Common myeloid progenitor, CD34-positive (primary cell): ENCODE measurements around the gene TRMU.
"Not testable (repeated sequence)": the region's sequence is repeated elsewhere in the genome, so short reads cannot be mapped to it uniquely, and the experiment has no call there.

Experiments used
- CTCF ChIA-PET: fragments of 350-600 bp; sonication (Branson Sonifier 250); formaldehyde crosslinking; loops from one replicate; lab custom pipeline; 2021; ENCODE audit warnings: antibody characterized with exemption; lab: Charles Lee
- POLR2A ChIA-PET: fragments of 350-600 bp; sonication (Branson Sonifier 250); formaldehyde crosslinking; loops from one replicate; lab custom pipeline; 2021; ENCODE audit warnings: antibody characterized with exemption; lab: Charles Lee
- DNase-seq, 3 donors: peaks; one replicate each; pipeline versions ENCODE4 v3.0.0 to v3.0.0-alpha.2; 2013
- H3K27ac ChIP-seq, 2 experiments: 1 replicate in 1 of 2; 2 replicates in 1 of 2; pipeline ENCODE4 v1.7.0; 2013; ENCODE audit warnings: inconsistent platforms in 2 of 2, low read length in 2 of 2, mild to moderate bottlenecking in 2 of 2, low read depth in 1 of 2, moderate library complexity in 1 of 2; ENCODE audit not compliant: severe bottlenecking in 2 of 2, insufficient read depth in 1 of 2, poor library complexity in 1 of 2
- H3K27me3 ChIP-seq, 5 experiments: replicated peaks in 2 of 5; 1 replicate in 3 of 5; 2 replicates in 2 of 5; pipeline versions ENCODE4 v1.6.1 to v1.7.0; 2013; ENCODE audit warnings: low read length in 4 of 5, mild to moderate bottlenecking in 2 of 5, moderate library complexity in 2 of 5, inconsistent platforms in 1 of 5; ENCODE audit not compliant: insufficient read depth in 5 of 5, control insufficient read depth in 4 of 5
- H3K36me3 ChIP-seq, 4 experiments: 1 replicate in 2 of 4; 2 replicates in 2 of 4; pipeline versions ENCODE4 v1.6.1 to v1.7.0; 2013; ENCODE audit warnings: low read length in 3 of 4, control low read depth in 1 of 4, mild to moderate bottlenecking in 1 of 4; ENCODE audit not compliant: control insufficient read depth in 4 of 4, insufficient read depth in 4 of 4
- H3K4me1 ChIP-seq, 4 experiments: 1 replicate in 3 of 4; 2 replicates in 1 of 4; pipeline versions ENCODE4 v1.6.1 to v1.7.1; 2013; ENCODE audit warnings: low read length in 3 of 4, mild to moderate bottlenecking in 3 of 4, control low read depth in 1 of 4, inconsistent platforms in 1 of 4, moderate library complexity in 1 of 4; ENCODE audit not compliant: control insufficient read depth in 4 of 4, insufficient read depth in 4 of 4; ENCODE audit errors: control extremely low read depth in 1 of 4
- H3K4me3 ChIP-seq, 7 experiments: 1 replicate in 4 of 7; 2 replicates in 3 of 7; pipeline versions ENCODE4 v1.5.1 to v1.7.0; 2013; ENCODE audit warnings: mild to moderate bottlenecking in 7 of 7, low read length in 6 of 7, moderate library complexity in 6 of 7, inconsistent platforms in 2 of 7, low read depth in 2 of 7, control low read depth in 1 of 7; ENCODE audit not compliant: insufficient read depth in 4 of 7, control insufficient read depth in 1 of 7; ENCODE audit errors: extremely low read depth in 1 of 7
- H3K9me3 ChIP-seq, 5 experiments: 1 replicate in 4 of 5; 2 replicates in 1 of 5; pipeline versions ENCODE4 v1.6.1 to v1.7.1; 2013; ENCODE audit warnings: low read length in 4 of 5, mild to moderate bottlenecking in 2 of 5, inconsistent platforms in 1 of 5, low read depth in 1 of 5, moderate library complexity in 1 of 5; ENCODE audit not compliant: control insufficient read depth in 4 of 5, insufficient read depth in 2 of 5; ENCODE audit errors: control extremely low read depth in 1 of 5
- WGBS: methylation state at CpG from one replicate; pipeline ENCODE4 v1.1.5; 2013; ENCODE audit not compliant: insufficient coverage; 5-methylcytosine and 5-hydroxymethylcytosine counted together

The TRMU gene

GRCh38 chr22:46399251-46400024 is 63.9 kb downstream of the TRMU start:
- ChIA-PET POLR2A (no interaction called here), CTCF (interaction anchor here (1.0 to 1.4 kb wide), 2 partner anchors 32 to 143 kb away, joined by 3 read pairs; no protein-coding TSS in a partner anchor)
- DNase-seq: no peak
- Histone ChIP-seq H3K36me3 (no peaks in the 10 kb centered on the region), H3K27ac (no peak overlapping the region), H3K4me1 (no peaks in the 10 kb centered on the region), H3K4me3 (no peak overlapping the region), H3K9me3 (no peaks in the 10 kb centered on the region), H3K27me3 (peaks cover 0 to 7% (median 0%) of the 10 kb centered on the region in 5 experiments)
- 94% methylated on average over 16 of the region's 16 CpGs for WGBS

- ChIA-PET POLR2A (no interaction called here), CTCF (no interaction called here)
- no peak overlapping the region for H3K27ac ChIP-seq
- H3K36me3 ChIP-seq: no peaks in the 10 kb centered on the region
- 97% methylated on average over 10 of the region's 10 CpGs for WGBS
- DNase-seq: no peak
- peaks cover 0 to 4% (median 0%) of the 10 kb centered on the region in 5 experiments for H3K27me3 ChIP-seq
- no peaks in the 10 kb centered on the region for H3K4me1 ChIP-seq
- H3K9me3 ChIP-seq: no peaks in the 10 kb centered on the region
- no peak overlapping the region for H3K4me3 ChIP-seq
Measured at GRCh38 chr22:46401370-46401769, 65.9 kb downstream of the TRMU start.

GRCh38 chr22:46402505-46402904 is 67.0 kb downstream of the TRMU start:
- ChIA-PET POLR2A (interaction anchor here (0.6 kb wide), 1 partner anchor 520 kb away, joined by 3 read pairs; no protein-coding TSS in a partner anchor), CTCF (no interaction called here)
- no peak overlapping the region for H3K27ac ChIP-seq
- H3K36me3 ChIP-seq: no peaks in the 10 kb centered on the region
- no peaks in the 10 kb centered on the region for H3K9me3 ChIP-seq
- WGBS: no CpG with 5 or more reads among the region's 2 CpGs
- DNase-seq: no peak
- H3K27me3 ChIP-seq: peaks cover 0 to 4% (median 0%) of the 10 kb centered on the region in 5 experiments
- H3K4me1 ChIP-seq: no peaks in the 10 kb centered on the region
- no peak overlapping the region for H3K4me3 ChIP-seq

GRCh38 chr22:46403880-46404279 is 68.4 kb downstream of the TRMU start:
- DNase-seq, H3K27ac ChIP-seq, H3K9me3 ChIP-seq, CTCF ChIA-PET, H3K4me1 ChIP-seq, POLR2A ChIA-PET, H3K36me3 ChIP-seq, H3K27me3 ChIP-seq, H3K4me3 ChIP-seq: not testable (repeated sequence)
- WGBS: no CpG with 5 or more reads among the region's 7 CpGs

GRCh38 chr22:46405901-46406300 is 70.4 kb downstream of the TRMU start:
- no peaks in the 10 kb centered on the region for H3K4me1 ChIP-seq
- WGBS: 89% methylated on average over 4 of the region's 4 CpGs
- ChIA-PET POLR2A (no interaction called here), CTCF (interaction anchor here (1.1 kb wide), 1 partner anchor 13 kb away, joined by 3 read pairs; no protein-coding TSS in a partner anchor)
- H3K27me3 ChIP-seq: peaks cover 0 to 4% (median 0%) of the 10 kb centered on the region in 5 experiments
- no peaks in the 10 kb centered on the region for H3K36me3 ChIP-seq
- no peaks in the 10 kb centered on the region for H3K9me3 ChIP-seq
- H3K4me3 ChIP-seq: no peak overlapping the region
- DNase-seq: no peak
- no peak overlapping the region for H3K27ac ChIP-seq

GRCh38 chr22:46406349-46406748 is 70.8 kb downstream of the TRMU start:
- peaks cover 0 to 2% (median 0%) of the 10 kb centered on the region in 5 experiments for H3K27me3 ChIP-seq
- ChIA-PET CTCF (interaction anchor here (1.1 kb wide), 1 partner anchor 14 kb away, joined by 3 read pairs; no protein-coding TSS in a partner anchor), POLR2A (no interaction called here)
- no peak overlapping the region for H3K4me3 ChIP-seq
- H3K4me1 ChIP-seq: no peaks in the 10 kb centered on the region
- 98% methylated on average over 7 of the region's 8 CpGs for WGBS
- no peak overlapping the region for H3K27ac ChIP-seq
- DNase-seq: no peak
- H3K9me3 ChIP-seq: no peaks in the 10 kb centered on the region
- H3K36me3 ChIP-seq: no peaks in the 10 kb centered on the region

- Histone ChIP-seq H3K36me3 (no peaks in the 10 kb centered on the region), H3K27ac (no peak overlapping the region), H3K4me3 (no peak overlapping the region), H3K9me3 (no peaks in the 10 kb centered on the region), H3K4me1 (no peaks in the 10 kb centered on the region), H3K27me3 (no peaks in the 10 kb centered on the region)
- 89% methylated on average over 13 of the region's 15 CpGs for WGBS
- CTCF ChIA-PET: interaction anchor here (1.1 kb wide), 1 partner anchor 14 kb away, joined by 3 read pairs; no protein-coding TSS in a partner anchor
- POLR2A ChIA-PET: no interaction called here
- no peak for DNase-seq
Measured at GRCh38 chr22:46406791-46407190, 71.3 kb downstream of the TRMU start.
